KMS-11 (cell line): ENCODE results near the gene TMC5.
"Not testable (repeated sequence)": the region's sequence is repeated elsewhere in the genome, so short reads cannot be mapped to it uniquely, and the experiment has no call there.

Source experiments
- H2AFZ ChIP-seq: fragments of 200-600 bp; sonication (generic); 2 replicates; pipeline ENCODE4 v1.6.1; 2016; ENCODE audit warnings: antibody characterized with exemption, mixed run types, low read depth
- H3K27ac ChIP-seq: fragments of 200-600 bp; sonication (generic); 2 replicates; pipeline ENCODE4 v1.6.1; 2016; ENCODE audit warnings: mild to moderate bottlenecking, mixed run types
- H3K27me3 ChIP-seq: fragments of 200-600 bp; sonication (generic); 2 replicates; pipeline ENCODE4 v1.6.1; 2017; ENCODE audit warnings: mild to moderate bottlenecking, low read depth, mixed run types, moderate library complexity; ENCODE audit not compliant: insufficient read depth
- H3K36me3 ChIP-seq: fragments of 200-600 bp; sonication (generic); 2 replicates; pipeline ENCODE4 v1.6.1; 2017; ENCODE audit warnings: mild to moderate bottlenecking, mixed run types; ENCODE audit not compliant: insufficient read depth
- H3K4me1 ChIP-seq: fragments of 200-600 bp; sonication (generic); 2 replicates; pipeline ENCODE4 v1.6.1; 2016; ENCODE audit warnings: mild to moderate bottlenecking, low read depth, mixed run types; ENCODE audit not compliant: poor library complexity, severe bottlenecking
- H3K4me2 ChIP-seq: fragments of 200-600 bp; sonication (generic); 2 replicates; pipeline ENCODE4 v1.7.0; 2016; ENCODE audit warnings: mild to moderate bottlenecking, mixed run types
- H3K4me3 ChIP-seq: fragments of 200-600 bp; sonication (generic); IDR thresholded peaks from 2 replicates; pipeline ENCODE4 v1.6.1; 2017; ENCODE audit warnings: low read depth, low read length, mixed read lengths; ENCODE audit not compliant: insufficient read depth
- H3K79me2 ChIP-seq: fragments of 200-600 bp; sonication (generic); 2 replicates; pipeline ENCODE4 v1.6.1; 2016; ENCODE audit warnings: low read depth, mixed run types; ENCODE audit not compliant: insufficient read depth
- H3K9ac ChIP-seq: fragments of 200-600 bp; sonication (generic); 2 replicates; pipeline ENCODE4 v1.6.1; 2016; ENCODE audit warnings: mild to moderate bottlenecking, mixed run types
- H4K20me1 ChIP-seq: fragments of 200-600 bp; sonication (generic); 2 replicates; pipeline ENCODE4 v1.6.1; 2016; ENCODE audit warnings: mild to moderate bottlenecking, mixed run types; ENCODE audit not compliant: insufficient read depth
- CTCF ChIP-seq: fragments of 200-600 bp; sonication (generic); conservative IDR thresholded peaks from 2 replicates; pipeline ENCODE4 v1.6.1; 2017; ENCODE audit warnings: low read depth, mild to moderate bottlenecking, antibody characterized with exemption, low read length, moderate library complexity, mixed read lengths

TMC5 gene

DNA sequence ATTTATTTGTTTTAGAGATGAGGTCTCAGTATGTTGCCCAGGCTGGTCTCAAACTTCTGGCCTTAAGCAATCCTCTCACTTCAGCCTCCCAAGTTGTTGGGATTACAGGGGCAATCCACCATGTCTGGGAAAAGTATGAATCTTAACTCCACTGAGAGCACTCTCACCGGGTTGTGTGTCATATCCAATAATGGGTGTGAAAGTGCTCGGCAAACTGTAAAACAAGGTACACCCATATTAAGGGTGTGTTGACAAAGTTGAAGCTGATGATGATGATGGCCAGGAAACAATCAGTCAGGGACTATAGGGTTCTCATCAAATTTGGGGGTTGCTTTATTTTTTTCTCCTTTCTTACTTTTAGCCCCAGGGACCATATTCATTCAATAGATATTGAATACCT is 25.3 kb upstream of the TMC5 start:
- Histone ChIP-seq H3K27ac (no peak overlapping the region), H3K4me3 (no peak overlapping the region), H3K79me2 (no peaks in the 10 kb centered on the region), H3K4me1 (no peaks in the 10 kb centered on the region), H3K36me3 (no peaks in the 10 kb centered on the region), H4K20me1 (no peaks in the 10 kb centered on the region), H3K27me3 (no peaks in the 10 kb centered on the region), H3K4me2 (no peak overlapping the region), H3K9ac (no peak overlapping the region), H2AFZ (no peak overlapping the region)
- TF ChIP-seq CTCF = no peak

GRCh38 chr16:19393226-19394111 is 24.2 kb upstream of the TMC5 start:
- Histone ChIP-seq H2AFZ (no peak overlapping the region), H3K9ac (no peak overlapping the region), H3K4me3 (no peak overlapping the region), H3K4me1 (no peaks in the 10 kb centered on the region), H3K36me3 (no peaks in the 10 kb centered on the region), H3K4me2 (no peak overlapping the region), H4K20me1 (no peaks in the 10 kb centered on the region), H3K27me3 (no peaks in the 10 kb centered on the region), H3K27ac (no peak overlapping the region), H3K79me2 (no peaks in the 10 kb centered on the region)
- no peak for TF ChIP-seq CTCF

- not testable (repeated sequence) for H2AFZ ChIP-seq, H3K4me1 ChIP-seq, H3K9ac ChIP-seq, H3K4me2 ChIP-seq, H3K79me2 ChIP-seq, H3K36me3 ChIP-seq, H4K20me1 ChIP-seq, H3K27me3 ChIP-seq, H3K4me3 ChIP-seq, H3K27ac ChIP-seq
Observed at GRCh38 chr16:19395646-19396267, 21.9 kb upstream of the TMC5 start.

GRCh38 chr16:19396555-19397011 is 21.1 kb upstream of the TMC5 start:
- TF ChIP-seq CTCF = no peak
- Histone ChIP-seq H3K27ac (no peak overlapping the region), H3K9ac (no peak overlapping the region), H3K27me3 (no peaks in the 10 kb centered on the region), H3K4me2 (no peak overlapping the region), H3K4me1 (no peaks in the 10 kb centered on the region), H3K4me3 (no peak overlapping the region), H3K79me2 (no peaks in the 10 kb centered on the region), H3K36me3 (no peaks in the 10 kb centered on the region), H4K20me1 (no peaks in the 10 kb centered on the region), H2AFZ (no peak overlapping the region)

GRCh38 chr16:19397373-19397772 is 20.3 kb upstream of the TMC5 start:
- not testable (repeated sequence) for H3K79me2 ChIP-seq, H3K4me2 ChIP-seq, H3K4me3 ChIP-seq, H3K36me3 ChIP-seq, H4K20me1 ChIP-seq, H3K27ac ChIP-seq, H2AFZ ChIP-seq, H3K9ac ChIP-seq, H3K27me3 ChIP-seq, H3K4me1 ChIP-seq
